ENCODE measurements around the gene CT47A1. TPM values are rescaled to one million over a fixed set of nuclear protein-coding genes. Genes with fewer than 3 reads are reported as not detected.

The CT47A1 gene
- total RNA-seq, 1 experiment from 2014 or later, result not detected

Other genes starting within 250 kb of the CT47A1 start
- gene CT47B1, start 109.9 kb downstream of the CT47A1 start, total RNA-seq (2014; rRNA removed; shearing (Covaris generic)), result not detected in 2 replicates
- gene CT47A11, start 48.6 kb downstream of the CT47A1 start, total RNA-seq (2014; rRNA removed; shearing (Covaris generic)), result not detected in 2 replicates
- gene CT47A10, start 43.7 kb downstream of the CT47A1 start, total RNA-seq (2014; rRNA removed; shearing (Covaris generic)), result not detected in 2 replicates
- gene CT47A9, start 38.9 kb downstream of the CT47A1 start, total RNA-seq (2014; rRNA removed; shearing (Covaris generic)), result not detected in 2 replicates
- gene CT47A8, start 34.0 kb downstream of the CT47A1 start, total RNA-seq (2014; rRNA removed; shearing (Covaris generic)), result not detected in 2 replicates
- gene CT47A7, start 29.2 kb downstream of the CT47A1 start, total RNA-seq (2014; rRNA removed; shearing (Covaris generic)), result not detected in 2 replicates
- not detected in 2 replicates for gene CT47A6, start 24.3 kb downstream of the CT47A1 start, total RNA-seq (2014; rRNA removed; shearing (Covaris generic))
- gene CT47A5, start 19.4 kb downstream of the CT47A1 start, total RNA-seq (2014; rRNA removed; shearing (Covaris generic)), result not detected in 2 replicates
- not detected in 2 replicates for gene CT47A4, start 14.6 kb downstream of the CT47A1 start, total RNA-seq (2014; rRNA removed; shearing (Covaris generic))
- gene CT47A3, start 9.7 kb downstream of the CT47A1 start, total RNA-seq (2014; rRNA removed; shearing (Covaris generic)), result not detected in 2 replicates
- not detected in 2 replicates for gene CT47A2, start 4.8 kb downstream of the CT47A1 start, total RNA-seq (2014; rRNA removed; shearing (Covaris generic))
- 1.0 and 1.3 TPM in 2 replicates for gene GLUD2, start 61.9 kb upstream of the CT47A1 start, total RNA-seq (2014; rRNA removed; shearing (Covaris generic))

All from H7 (cell line).